ENCODE results near the gene RUNX2. TPM values are rescaled to one million over a fixed set of nuclear protein-coding genes. Genes with fewer than 3 reads are reported as not detected.

RUNX2 gene
- total and polyA plus RNA-seq, 2 experiments from 2014 or later, result 0.66 to 1.7 TPM

GRCh38 chr6:45658400-45658799, 330.3 kb downstream of the RUNX2 start:
- Histone ChIP-seq H3K27ac (ENCODE audit: low read depth) (no peak overlapping the region), H3K79me2 (replicated peaks; ENCODE audit: insufficient read depth) (no peaks in the 10 kb centered on the region), H3K36me3 (ENCODE audit: insufficient read depth) (no peaks in the 10 kb centered on the region), H2AFZ (no peak overlapping the region), H3K4me3 (no peak overlapping the region), H3K4me2 (no peak overlapping the region), H3K9me2 (ENCODE audit: insufficient read depth) (peaks cover 3% of the 10 kb centered on the region; the same call in 1 of the 2 replicates), H4K20me1 (replicated peaks; ENCODE audit: insufficient read depth) (no peaks in the 10 kb centered on the region), H3K27me3 (ENCODE audit: insufficient read depth) (peaks cover 21% of the 10 kb centered on the region), H3K4me1 (ENCODE audit: insufficient read depth) (no peaks in the 10 kb centered on the region), H3F3A (replicated peaks; ENCODE audit: low read depth) (no peaks in the 10 kb centered on the region)
- peaks cover 2% of the 10 kb centered on the region; the same call in 1 of the 3 replicates for H3K9me3 Mint-ChIP-seq
- no peak overlapping the region for H3K4me3 Mint-ChIP-seq
- TF ChIP-seq STAT1 (IDR thresholded peaks at IDR 0.05; ENCODE audit: unreplicated experiment) (no peak), JUNB (IDR thresholded peaks at IDR 0.05; ENCODE audit: unreplicated experiment) (no peak), ZNF114 (CRISPR knock-in tag; IDR thresholded peaks at IDR 0.05) (no peak), ZNF331 (CRISPR knock-in tag; IDR thresholded peaks at IDR 0.05; ENCODE audit: low read depth) (no peak), CREB1 (CRISPR knock-in tag; IDR thresholded peaks at IDR 0.05; ENCODE audit: low read depth) (no peak), POLR2AphosphoS5 (IDR thresholded peaks at IDR 0.05; ENCODE audit: low read depth) (no peak), EZH2 (IDR thresholded peaks at IDR 0.05; ENCODE audit: low read depth, unreplicated experiment) (no peak), ZNF462 (CRISPR knock-in tag; IDR thresholded peaks at IDR 0.05) (no peak), NANOG (IDR thresholded peaks at IDR 0.05; ENCODE audit: borderline replicate concordance) (no peak), EZH2phosphoT487 (IDR thresholded peaks at IDR 0.05; ENCODE audit: unreplicated experiment) (no peak)
- TF ChIP-seq, protein P1, sequence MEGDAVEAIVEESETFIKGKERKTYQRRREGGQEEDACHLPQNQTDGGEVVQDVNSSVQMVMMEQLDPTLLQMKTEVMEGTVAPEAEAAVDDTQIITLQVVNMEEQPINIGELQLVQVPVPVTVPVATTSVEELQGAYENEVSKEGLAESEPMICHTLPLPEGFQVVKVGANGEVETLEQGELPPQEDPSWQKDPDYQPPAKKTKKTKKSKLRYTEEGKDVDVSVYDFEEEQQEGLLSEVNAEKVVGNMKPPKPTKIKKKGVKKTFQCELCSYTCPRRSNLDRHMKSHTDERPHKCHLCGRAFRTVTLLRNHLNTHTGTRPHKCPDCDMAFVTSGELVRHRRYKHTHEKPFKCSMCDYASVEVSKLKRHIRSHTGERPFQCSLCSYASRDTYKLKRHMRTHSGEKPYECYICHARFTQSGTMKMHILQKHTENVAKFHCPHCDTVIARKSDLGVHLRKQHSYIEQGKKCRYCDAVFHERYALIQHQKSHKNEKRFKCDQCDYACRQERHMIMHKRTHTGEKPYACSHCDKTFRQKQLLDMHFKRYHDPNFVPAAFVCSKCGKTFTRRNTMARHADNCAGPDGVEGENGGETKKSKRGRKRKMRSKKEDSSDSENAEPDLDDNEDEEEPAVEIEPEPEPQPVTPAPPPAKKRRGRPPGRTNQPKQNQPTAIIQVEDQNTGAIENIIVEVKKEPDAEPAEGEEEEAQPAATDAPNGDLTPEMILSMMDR (conservative IDR thresholded peaks at IDR 0.05; ENCODE audit: low read depth in 2 of 2), result no peak
- TF ChIP-seq, protein P2, sequence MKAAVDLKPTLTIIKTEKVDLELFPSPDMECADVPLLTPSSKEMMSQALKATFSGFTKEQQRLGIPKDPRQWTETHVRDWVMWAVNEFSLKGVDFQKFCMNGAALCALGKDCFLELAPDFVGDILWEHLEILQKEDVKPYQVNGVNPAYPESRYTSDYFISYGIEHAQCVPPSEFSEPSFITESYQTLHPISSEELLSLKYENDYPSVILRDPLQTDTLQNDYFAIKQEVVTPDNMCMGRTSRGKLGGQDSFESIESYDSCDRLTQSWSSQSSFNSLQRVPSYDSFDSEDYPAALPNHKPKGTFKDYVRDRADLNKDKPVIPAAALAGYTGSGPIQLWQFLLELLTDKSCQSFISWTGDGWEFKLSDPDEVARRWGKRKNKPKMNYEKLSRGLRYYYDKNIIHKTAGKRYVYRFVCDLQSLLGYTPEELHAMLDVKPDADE (IDR thresholded peaks at IDR 0.05), result no peak
- TF ChIP-seq, protein P3, sequence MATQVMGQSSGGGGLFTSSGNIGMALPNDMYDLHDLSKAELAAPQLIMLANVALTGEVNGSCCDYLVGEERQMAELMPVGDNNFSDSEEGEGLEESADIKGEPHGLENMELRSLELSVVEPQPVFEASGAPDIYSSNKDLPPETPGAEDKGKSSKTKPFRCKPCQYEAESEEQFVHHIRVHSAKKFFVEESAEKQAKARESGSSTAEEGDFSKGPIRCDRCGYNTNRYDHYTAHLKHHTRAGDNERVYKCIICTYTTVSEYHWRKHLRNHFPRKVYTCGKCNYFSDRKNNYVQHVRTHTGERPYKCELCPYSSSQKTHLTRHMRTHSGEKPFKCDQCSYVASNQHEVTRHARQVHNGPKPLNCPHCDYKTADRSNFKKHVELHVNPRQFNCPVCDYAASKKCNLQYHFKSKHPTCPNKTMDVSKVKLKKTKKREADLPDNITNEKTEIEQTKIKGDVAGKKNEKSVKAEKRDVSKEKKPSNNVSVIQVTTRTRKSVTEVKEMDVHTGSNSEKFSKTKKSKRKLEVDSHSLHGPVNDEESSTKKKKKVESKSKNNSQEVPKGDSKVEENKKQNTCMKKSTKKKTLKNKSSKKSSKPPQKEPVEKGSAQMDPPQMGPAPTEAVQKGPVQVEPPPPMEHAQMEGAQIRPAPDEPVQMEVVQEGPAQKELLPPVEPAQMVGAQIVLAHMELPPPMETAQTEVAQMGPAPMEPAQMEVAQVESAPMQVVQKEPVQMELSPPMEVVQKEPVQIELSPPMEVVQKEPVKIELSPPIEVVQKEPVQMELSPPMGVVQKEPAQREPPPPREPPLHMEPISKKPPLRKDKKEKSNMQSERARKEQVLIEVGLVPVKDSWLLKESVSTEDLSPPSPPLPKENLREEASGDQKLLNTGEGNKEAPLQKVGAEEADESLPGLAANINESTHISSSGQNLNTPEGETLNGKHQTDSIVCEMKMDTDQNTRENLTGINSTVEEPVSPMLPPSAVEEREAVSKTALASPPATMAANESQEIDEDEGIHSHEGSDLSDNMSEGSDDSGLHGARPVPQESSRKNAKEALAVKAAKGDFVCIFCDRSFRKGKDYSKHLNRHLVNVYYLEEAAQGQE (IDR thresholded peaks at IDR 0.05; ENCODE audit: unreplicated experiment), result no peak
- H3K27ac Mint-ChIP-seq, result no peak overlapping the region
- H3K4me1 Mint-ChIP-seq, result no peaks in the 10 kb centered on the region
- DNase-seq (ENCODE audit: low spot score), result no peak
- no peak for ATAC-seq
- H3K27me3 Mint-ChIP-seq (ENCODE audit: insufficient read depth, low read depth, poor library complexity), result peaks cover 21% of the 10 kb centered on the region
- H3K36me3 Mint-ChIP-seq (ENCODE audit: low read depth), result no peaks in the 10 kb centered on the region
